ENCODE results near the gene FGGY. TPM values are rescaled to one million over a fixed set of nuclear protein-coding genes. Genes with fewer than 3 reads are reported as not detected.

FGGY gene
- total RNA-seq, 4 donors from 2014 or later: 23.3 to 26.4 (median 25.3) TPM

GRCh38 chr1:59415286-59415850 lies 118.5 kb downstream of the FGGY start:
- Histone ChIP-seq H3K36me3 (no peaks in the 10 kb centered on the region), H3K27me3 (no peaks in the 10 kb centered on the region), H3K4me3 (no peak overlapping the region), H3K27ac (replicated peaks in 1 of 4) (no peak overlapping the region), H3K9me3 (no peaks in the 10 kb centered on the region), H3K4me1 (peaks cover 0 to 25% (median 13%) of the 10 kb centered on the region in 4 donors)
- DNase-seq (ENCODE audit: extremely low spot score): no peak
- WGBS: 93% methylated on average over 5 of the region's 5 CpGs
- intact Hi-C loops (cut with DNase I): no loop called here
- TF ChIP-seq POLR2A (IDR thresholded peaks at IDR 0.05; ENCODE audit: low read depth) (no peak), EP300 (IDR thresholded peaks at IDR 0.05) (no peak), POLR2AphosphoS5 (IDR thresholded peaks at IDR 0.05) (no peak)
- TF ChIP-seq, protein P1, sequence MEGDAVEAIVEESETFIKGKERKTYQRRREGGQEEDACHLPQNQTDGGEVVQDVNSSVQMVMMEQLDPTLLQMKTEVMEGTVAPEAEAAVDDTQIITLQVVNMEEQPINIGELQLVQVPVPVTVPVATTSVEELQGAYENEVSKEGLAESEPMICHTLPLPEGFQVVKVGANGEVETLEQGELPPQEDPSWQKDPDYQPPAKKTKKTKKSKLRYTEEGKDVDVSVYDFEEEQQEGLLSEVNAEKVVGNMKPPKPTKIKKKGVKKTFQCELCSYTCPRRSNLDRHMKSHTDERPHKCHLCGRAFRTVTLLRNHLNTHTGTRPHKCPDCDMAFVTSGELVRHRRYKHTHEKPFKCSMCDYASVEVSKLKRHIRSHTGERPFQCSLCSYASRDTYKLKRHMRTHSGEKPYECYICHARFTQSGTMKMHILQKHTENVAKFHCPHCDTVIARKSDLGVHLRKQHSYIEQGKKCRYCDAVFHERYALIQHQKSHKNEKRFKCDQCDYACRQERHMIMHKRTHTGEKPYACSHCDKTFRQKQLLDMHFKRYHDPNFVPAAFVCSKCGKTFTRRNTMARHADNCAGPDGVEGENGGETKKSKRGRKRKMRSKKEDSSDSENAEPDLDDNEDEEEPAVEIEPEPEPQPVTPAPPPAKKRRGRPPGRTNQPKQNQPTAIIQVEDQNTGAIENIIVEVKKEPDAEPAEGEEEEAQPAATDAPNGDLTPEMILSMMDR (IDR thresholded peaks at IDR 0.05): no peak

- TF ChIP-seq, protein P1 (IDR thresholded peaks at IDR 0.05): no peak
- TF ChIP-seq POLR2A (IDR thresholded peaks at IDR 0.05; ENCODE audit: low read depth): no peak
- TF ChIP-seq POLR2AphosphoS5 (IDR thresholded peaks at IDR 0.05): no peak
- TF ChIP-seq EP300 (IDR thresholded peaks at IDR 0.05): no peak
- H3K4me3 ChIP-seq: no peak overlapping the region
- DNase-seq (ENCODE audit: extremely low spot score): no peak
Observed at GRCh38 chr1:59415881-59416280, 119.0 kb downstream of the FGGY start.

GRCh38 chr1:59417406-59417805 lies 120.5 kb downstream of the FGGY start:
- Histone ChIP-seq H3K36me3 (no peaks in the 10 kb centered on the region), H3K9me3 (no peaks in the 10 kb centered on the region), H3K4me3 (no peak overlapping the region), H3K27me3 (no peaks in the 10 kb centered on the region), H3K4me1 (peaks cover 9 to 37% (median 25%) of the 10 kb centered on the region in 4 donors), H3K27ac (replicated peaks in 1 of 4) (no peak overlapping the region)
- DNase-seq (ENCODE audit: extremely low spot score): no peak
- TF ChIP-seq, protein P1 (IDR thresholded peaks at IDR 0.05): no peak
- TF ChIP-seq POLR2AphosphoS5 (IDR thresholded peaks at IDR 0.05): no peak
- TF ChIP-seq EP300 (IDR thresholded peaks at IDR 0.05): no peak
- TF ChIP-seq POLR2A (IDR thresholded peaks at IDR 0.05; ENCODE audit: low read depth): no peak
- intact Hi-C loops (cut with DNase I): no loop called here

More at GRCh38 chr1:59415881-59416280, 119.0 kb downstream of the FGGY start:
- intact Hi-C loops (cut with DNase I): no loop called here
- H3K4me1 ChIP-seq: peaks cover 0 to 25% (median 13%) of the 10 kb centered on the region in 4 donors
- H3K27me3 ChIP-seq: no peaks in the 10 kb centered on the region
- H3K36me3 ChIP-seq: no peaks in the 10 kb centered on the region
- H3K9me3 ChIP-seq: no peaks in the 10 kb centered on the region
- no peak overlapping the region for H3K27ac ChIP-seq (replicated peaks in 1 of 4)

- Histone ChIP-seq H3K27ac (replicated peaks in 1 of 4) (no peak overlapping the region), H3K9me3 (no peaks in the 10 kb centered on the region), H3K27me3 (no peaks in the 10 kb centered on the region), H3K36me3 (no peaks in the 10 kb centered on the region), H3K4me3 (no peak overlapping the region), H3K4me1 (peaks cover 16 to 40% (median 33%) of the 10 kb centered on the region in 4 donors)
- intact Hi-C loops (cut with DNase I): no loop called here
- whole genome bisulfite sequencing: 64% methylated on average over 6 of the region's 6 CpGs
- DNase-seq (ENCODE audit: extremely low spot score): no peak
- TF ChIP-seq POLR2A (IDR thresholded peaks at IDR 0.05; ENCODE audit: low read depth) (no peak), POLR2AphosphoS5 (IDR thresholded peaks at IDR 0.05) (no peak), EP300 (IDR thresholded peaks at IDR 0.05) (no peak)
- TF ChIP-seq, protein P1 (IDR thresholded peaks at IDR 0.05): no peak
Observed at GRCh38 chr1:59418363-59419144, 121.7 kb downstream of the FGGY start.

Measured in esophagus muscularis mucosa (tissue), 4 donors.